ENCODE measurements around the gene FAM184B. TPM values are rescaled to one million over a fixed set of nuclear protein-coding genes. Genes with fewer than 3 reads are reported as not detected.
A peak's percentile ranks its signal among the peaks of the same experiment; 100 is the strongest.
"Not testable (repeated sequence)": the region's sequence is repeated elsewhere in the genome, so short reads cannot be mapped to it uniquely, and the experiment has no call there.

The FAM184B gene
- total and polyA plus RNA-seq, 4 donors: 2.3 to 12.3 (median 9.3) TPM

DNA sequence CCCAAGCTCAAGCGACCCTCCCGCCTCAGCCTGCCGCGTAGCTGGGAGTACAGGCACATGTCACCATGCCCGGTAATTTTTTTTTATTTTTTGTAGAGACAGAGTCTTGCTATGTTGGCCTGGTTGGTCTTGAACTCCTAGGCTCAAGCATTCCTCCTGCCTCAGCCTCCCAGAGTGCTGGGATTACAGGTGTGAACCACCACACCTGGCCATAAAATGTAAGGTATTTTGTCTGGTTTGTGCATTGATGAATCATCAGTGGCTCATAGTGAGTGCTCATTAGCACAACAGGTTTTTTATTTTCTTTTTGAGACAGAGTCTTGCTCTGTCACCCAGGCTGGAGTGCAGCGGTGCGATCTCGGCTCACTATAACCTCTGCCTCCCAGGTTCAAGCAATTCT is 122.2 kb downstream of the FAM184B start:
- not testable (repeated sequence) for DNase-seq (ENCODE audit: low read depth in 4 of 6, low spot score in 6 of 6); H3K27ac ChIP-seq (ENCODE audit: low read depth, low read length); H3K9me3 ChIP-seq (ENCODE audit: control insufficient read depth, insufficient read depth, low read length); H3K4me3 ChIP-seq (ENCODE audit: low read depth, low read length); H3K4me1 ChIP-seq (ENCODE audit: control insufficient read depth, insufficient read depth, low read length); H3K36me3 ChIP-seq (ENCODE audit: control insufficient read depth, insufficient read depth, low read length); H3K27me3 ChIP-seq (ENCODE audit: control insufficient read depth, insufficient read depth, low read length)
- 100% methylated on average over 4 of the region's 8 CpGs for WGBS (ENCODE audit: insufficient coverage)

DNA sequence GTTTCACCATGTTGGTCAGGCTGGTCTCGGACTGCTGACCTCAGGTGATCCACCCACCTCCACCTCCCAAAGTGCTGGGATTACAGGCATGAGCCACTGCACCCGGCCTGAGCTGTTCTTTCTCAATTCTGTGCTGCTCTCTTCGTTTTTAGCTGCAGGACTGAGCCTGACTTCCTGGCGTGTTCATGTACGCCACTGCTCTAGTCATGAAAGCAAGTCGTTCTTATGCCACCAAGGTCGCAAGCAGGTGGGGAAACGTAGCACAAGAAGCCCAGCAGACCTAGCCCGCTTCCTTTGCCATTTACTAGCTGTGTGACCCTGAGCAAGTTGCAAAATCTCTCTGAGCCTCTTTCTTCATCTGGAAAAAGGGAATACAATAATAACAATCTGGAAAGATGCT is 123.6 kb downstream of the FAM184B start:
- Histone ChIP-seq H3K4me3 (ENCODE audit: low read depth, low read length) (no peak overlapping the region), H3K36me3 (ENCODE audit: control insufficient read depth, insufficient read depth, low read length) (no peaks in the 10 kb centered on the region), H3K4me1 (ENCODE audit: control insufficient read depth, insufficient read depth, low read length) (no peaks in the 10 kb centered on the region), H3K27me3 (ENCODE audit: control insufficient read depth, insufficient read depth, low read length) (no peaks in the 10 kb centered on the region), H3K27ac (ENCODE audit: low read depth, low read length) (no peak overlapping the region), H3K9me3 (ENCODE audit: control insufficient read depth, insufficient read depth, low read length) (no peaks in the 10 kb centered on the region)
- no peak for DNase-seq (ENCODE audit: low read depth in 4 of 6, low spot score in 6 of 6)
- WGBS (ENCODE audit: insufficient coverage): 92% methylated on average over 9 of the region's 9 CpGs

DNA sequence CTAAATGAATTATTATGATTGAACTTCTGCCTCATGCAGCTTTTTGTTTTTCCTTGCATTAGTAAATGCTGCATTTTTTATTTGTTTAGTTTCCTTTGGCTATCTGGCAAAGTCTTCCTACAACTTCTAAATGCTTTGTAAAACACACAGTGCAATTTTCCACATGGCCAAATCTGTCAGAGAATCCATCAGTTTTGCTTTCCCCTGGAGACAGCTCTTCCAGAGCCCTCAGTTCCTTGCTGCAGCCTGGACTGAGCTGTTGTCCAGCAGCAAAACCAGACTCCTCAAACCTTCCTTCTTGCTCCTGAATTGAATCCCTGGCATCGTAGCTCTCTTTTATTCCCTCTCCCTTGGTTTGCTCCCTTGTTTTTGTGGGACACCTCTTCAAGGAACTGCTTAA is 124.3 kb downstream of the FAM184B start:
- no peak overlapping the region for H3K4me3 ChIP-seq (ENCODE audit: low read depth, low read length)
- H3K9me3 ChIP-seq (ENCODE audit: control insufficient read depth, insufficient read depth, low read length): no peaks in the 10 kb centered on the region
- no peak overlapping the region for H3K27ac ChIP-seq (ENCODE audit: low read depth, low read length)
- peak in 1 of 6 donors; percentile 34 for DNase-seq (ENCODE audit: low read depth in 4 of 6, low spot score in 6 of 6)
- 33% methylated on average over 1 of the region's 1 CpG for WGBS (ENCODE audit: insufficient coverage)
- peaks cover 6% of the 10 kb centered on the region for H3K36me3 ChIP-seq (ENCODE audit: control insufficient read depth, insufficient read depth, low read length)
- no peaks in the 10 kb centered on the region for H3K27me3 ChIP-seq (ENCODE audit: control insufficient read depth, insufficient read depth, low read length)
- no peaks in the 10 kb centered on the region for H3K4me1 ChIP-seq (ENCODE audit: control insufficient read depth, insufficient read depth, low read length)

DNA sequence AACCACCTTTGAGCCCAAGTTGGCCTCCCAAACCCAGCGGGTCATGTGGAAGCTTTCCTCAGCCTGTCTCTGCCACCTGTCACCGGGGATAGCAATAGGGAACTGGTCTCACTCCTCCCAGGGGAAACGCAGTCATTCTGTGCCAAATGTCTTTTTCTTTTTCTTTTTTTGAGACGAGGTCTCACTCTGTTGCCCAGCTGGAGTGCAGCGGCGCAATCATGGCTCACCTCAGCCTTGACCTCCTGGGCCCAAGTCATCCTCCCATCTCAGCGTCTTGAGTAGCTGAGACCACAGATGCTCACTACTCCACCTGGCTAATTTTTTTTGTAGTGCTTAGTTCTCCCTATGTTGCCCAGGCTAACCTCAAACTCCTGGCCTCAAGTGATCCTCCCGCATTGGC is 126.7 kb downstream of the FAM184B start:
- Histone ChIP-seq H3K4me3 (ENCODE audit: low read depth, low read length) (no peak overlapping the region), H3K4me1 (ENCODE audit: control insufficient read depth, insufficient read depth, low read length) (no peaks in the 10 kb centered on the region)
- 75% methylated on average over 8 of the region's 8 CpGs for WGBS (ENCODE audit: insufficient coverage)

DNA sequence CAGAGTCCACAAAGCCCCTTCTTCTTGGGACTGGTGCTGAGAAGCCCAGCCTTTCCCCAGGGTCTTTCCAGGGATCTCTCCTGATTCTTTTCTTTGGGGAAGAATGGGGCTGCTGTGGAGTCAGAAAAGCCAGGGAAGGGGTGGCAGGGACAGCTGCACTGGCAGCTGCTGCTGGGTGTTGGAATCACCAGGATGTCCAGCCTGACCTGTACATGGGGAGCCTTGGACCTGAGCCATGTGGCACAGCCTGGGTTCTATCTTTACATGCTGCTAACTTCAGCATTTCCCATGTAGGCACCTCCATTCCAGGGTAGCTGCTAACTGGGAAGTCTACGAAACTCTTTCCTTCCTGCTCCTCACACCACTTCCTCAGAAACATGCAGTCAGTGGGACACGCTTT is 131.0 kb downstream of the FAM184B start:
- DNase-seq (ENCODE audit: low read depth in 4 of 6, low spot score in 6 of 6): no peak
- no peaks in the 10 kb centered on the region for H3K9me3 ChIP-seq (ENCODE audit: control insufficient read depth, insufficient read depth, low read length)
- H3K27me3 ChIP-seq (ENCODE audit: control insufficient read depth, insufficient read depth, low read length): no peaks in the 10 kb centered on the region
- H3K4me3 ChIP-seq (ENCODE audit: low read depth, low read length): no peak overlapping the region
- H3K36me3 ChIP-seq (ENCODE audit: control insufficient read depth, insufficient read depth, low read length): peaks cover 16% of the 10 kb centered on the region
- WGBS (ENCODE audit: insufficient coverage): no CpG with 5 or more reads among the region's 2 CpGs
- no peaks in the 10 kb centered on the region for H3K4me1 ChIP-seq (ENCODE audit: control insufficient read depth, insufficient read depth, low read length)
- no peak overlapping the region for H3K27ac ChIP-seq (ENCODE audit: low read depth, low read length)

More for the DNA sequence above, 126.7 kb downstream of the FAM184B start:
- DNase-seq (ENCODE audit: low read depth in 4 of 6, low spot score in 6 of 6): no peak
- H3K27ac ChIP-seq (ENCODE audit: low read depth, low read length): no peak overlapping the region
- peaks cover 6% of the 10 kb centered on the region for H3K36me3 ChIP-seq (ENCODE audit: control insufficient read depth, insufficient read depth, low read length)
- H3K27me3 ChIP-seq (ENCODE audit: control insufficient read depth, insufficient read depth, low read length): no peaks in the 10 kb centered on the region
- H3K9me3 ChIP-seq (ENCODE audit: control insufficient read depth, insufficient read depth, low read length): no peaks in the 10 kb centered on the region

DNA sequence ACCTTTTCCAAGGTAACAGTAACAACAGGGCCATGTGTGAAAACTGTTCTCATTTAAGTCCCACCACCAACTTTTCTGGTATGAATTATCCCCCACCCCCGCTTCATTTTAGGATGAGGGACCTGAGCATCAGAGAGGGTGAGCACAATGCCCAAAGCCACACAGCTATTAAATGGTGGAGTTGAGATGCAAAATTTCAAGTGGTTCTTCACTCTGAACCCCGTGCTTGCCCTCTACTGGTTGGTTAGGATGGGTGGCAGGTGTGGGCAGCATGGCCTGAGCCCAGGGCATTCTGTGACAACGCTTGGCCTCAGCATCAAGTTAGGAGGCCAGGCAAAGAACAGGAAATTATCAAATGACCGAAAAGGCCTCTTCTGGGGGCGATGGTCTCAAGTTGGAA is 133.5 kb downstream of the FAM184B start:
- no peak for DNase-seq (ENCODE audit: low read depth in 4 of 6, low spot score in 6 of 6)
- H3K4me3 ChIP-seq (ENCODE audit: low read depth, low read length): no peak overlapping the region
- peaks cover 19% of the 10 kb centered on the region for H3K36me3 ChIP-seq (ENCODE audit: control insufficient read depth, insufficient read depth, low read length)
- no peaks in the 10 kb centered on the region for H3K27me3 ChIP-seq (ENCODE audit: control insufficient read depth, insufficient read depth, low read length)
- no peaks in the 10 kb centered on the region for H3K4me1 ChIP-seq (ENCODE audit: control insufficient read depth, insufficient read depth, low read length)
- 94% methylated on average over 3 of the region's 5 CpGs for WGBS (ENCODE audit: insufficient coverage)
- H3K27ac ChIP-seq (ENCODE audit: low read depth, low read length): no peak overlapping the region
- peaks cover 2% of the 10 kb centered on the region for H3K9me3 ChIP-seq (ENCODE audit: control insufficient read depth, insufficient read depth, low read length)

DNA sequence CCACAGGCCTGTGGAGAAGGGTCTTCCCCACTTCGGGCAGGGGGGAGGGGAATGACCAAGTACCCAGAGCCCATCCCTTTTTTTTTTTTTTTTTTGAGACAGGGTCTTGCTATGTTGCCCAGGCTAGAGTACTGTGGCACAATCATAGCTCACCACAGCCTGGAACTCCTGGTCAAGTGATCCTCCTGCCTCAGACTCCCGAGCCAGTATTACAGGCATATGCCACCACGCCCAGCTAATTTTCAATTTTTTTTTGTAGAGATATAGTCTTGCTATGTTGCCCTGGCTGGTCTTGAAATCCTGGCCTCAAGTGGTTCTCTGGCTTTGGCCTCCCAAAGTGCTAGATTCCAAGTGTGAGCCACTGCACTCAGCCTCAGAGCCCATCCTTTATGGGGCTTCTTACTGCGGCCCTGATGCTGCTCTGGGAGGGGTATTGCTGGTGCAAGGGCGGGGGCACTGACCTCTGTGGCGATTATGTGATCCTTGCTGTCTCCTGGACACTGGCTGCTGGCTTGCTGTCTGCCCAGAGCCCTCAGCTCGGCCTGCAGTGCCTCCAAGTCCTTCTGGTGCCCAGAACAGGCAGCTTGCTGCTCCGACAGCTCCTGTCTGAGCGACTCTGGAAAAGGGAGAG is 134.1 kb downstream of the FAM184B start:
- no peak for DNase-seq (ENCODE audit: low read depth in 4 of 6, low spot score in 6 of 6)
- Histone ChIP-seq H3K27me3 (ENCODE audit: control insufficient read depth, insufficient read depth, low read length) (no peaks in the 10 kb centered on the region), H3K27ac (ENCODE audit: low read depth, low read length) (no peak overlapping the region), H3K4me3 (ENCODE audit: low read depth, low read length) (no peak overlapping the region), H3K9me3 (ENCODE audit: control insufficient read depth, insufficient read depth, low read length) (peaks cover 4% of the 10 kb centered on the region), H3K36me3 (ENCODE audit: control insufficient read depth, insufficient read depth, low read length) (peaks cover 15% of the 10 kb centered on the region), H3K4me1 (ENCODE audit: control insufficient read depth, insufficient read depth, low read length) (no peaks in the 10 kb centered on the region)
- WGBS (ENCODE audit: insufficient coverage): 89% methylated on average over 6 of the region's 9 CpGs

DNA sequence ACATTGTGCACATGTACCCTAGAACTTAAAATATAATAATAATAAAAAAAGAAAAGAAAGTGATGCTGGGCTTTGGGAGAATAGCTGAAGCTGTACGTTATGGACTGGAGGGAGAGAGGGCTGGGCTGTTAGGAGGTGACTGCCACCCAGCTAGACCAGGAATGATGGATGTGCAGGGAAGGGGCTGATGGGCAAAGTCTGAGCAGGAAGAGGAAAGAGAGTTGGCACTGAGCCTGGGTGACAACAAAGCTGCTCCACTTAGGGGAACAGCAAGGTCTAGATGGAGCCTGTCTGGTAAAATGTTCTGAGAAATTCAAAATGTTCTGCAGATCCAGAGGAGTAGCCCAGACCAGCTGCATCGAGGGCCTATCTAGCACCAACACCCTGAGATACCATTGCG is 134.7 kb downstream of the FAM184B start:
- no peak for DNase-seq (ENCODE audit: low read depth in 4 of 6, low spot score in 6 of 6)
- Histone ChIP-seq H3K9me3 (ENCODE audit: control insufficient read depth, insufficient read depth, low read length) (peaks cover 4% of the 10 kb centered on the region), H3K4me3 (ENCODE audit: low read depth, low read length) (no peak overlapping the region), H3K27me3 (ENCODE audit: control insufficient read depth, insufficient read depth, low read length) (no peaks in the 10 kb centered on the region), H3K36me3 (ENCODE audit: control insufficient read depth, insufficient read depth, low read length) (peaks cover 17% of the 10 kb centered on the region), H3K4me1 (ENCODE audit: control insufficient read depth, insufficient read depth, low read length) (no peaks in the 10 kb centered on the region), H3K27ac (ENCODE audit: low read depth, low read length) (no peak overlapping the region)
- 60% methylated on average over 1 of the region's 3 CpGs for WGBS (ENCODE audit: insufficient coverage)

DNA sequence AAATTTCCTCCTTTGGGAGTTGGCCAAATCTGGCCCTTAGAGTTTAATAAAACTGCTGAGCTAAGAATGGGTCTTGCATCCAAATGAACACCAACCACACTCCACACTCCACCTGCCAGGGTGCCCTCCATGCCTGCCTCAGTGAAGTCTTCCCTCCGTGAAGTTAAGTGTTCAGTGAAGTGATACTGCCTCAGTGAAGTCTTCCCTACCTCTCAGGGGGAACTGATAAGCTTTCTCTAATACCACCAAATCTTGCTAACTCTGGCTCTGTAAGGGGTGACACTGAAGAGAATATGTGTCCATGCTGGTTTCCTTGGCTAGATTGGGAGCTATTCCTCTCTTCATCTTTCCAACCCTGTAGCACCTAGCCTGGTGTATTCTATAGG is 139.0 kb downstream of the FAM184B start:
- no peaks in the 10 kb centered on the region for H3K27me3 ChIP-seq (ENCODE audit: control insufficient read depth, insufficient read depth, low read length)
- peaks cover 27% of the 10 kb centered on the region for H3K36me3 ChIP-seq (ENCODE audit: control insufficient read depth, insufficient read depth, low read length)
- no peak overlapping the region for H3K27ac ChIP-seq (ENCODE audit: low read depth, low read length)
- no peak overlapping the region for H3K4me3 ChIP-seq (ENCODE audit: low read depth, low read length)
- H3K4me1 ChIP-seq (ENCODE audit: control insufficient read depth, insufficient read depth, low read length): no peaks in the 10 kb centered on the region
- peaks cover 4% of the 10 kb centered on the region for H3K9me3 ChIP-seq (ENCODE audit: control insufficient read depth, insufficient read depth, low read length)
- no CpG with 5 or more reads among the region's 1 CpG for WGBS (ENCODE audit: insufficient coverage)
- no peak for DNase-seq (ENCODE audit: low read depth in 4 of 6, low spot score in 6 of 6)

DNA sequence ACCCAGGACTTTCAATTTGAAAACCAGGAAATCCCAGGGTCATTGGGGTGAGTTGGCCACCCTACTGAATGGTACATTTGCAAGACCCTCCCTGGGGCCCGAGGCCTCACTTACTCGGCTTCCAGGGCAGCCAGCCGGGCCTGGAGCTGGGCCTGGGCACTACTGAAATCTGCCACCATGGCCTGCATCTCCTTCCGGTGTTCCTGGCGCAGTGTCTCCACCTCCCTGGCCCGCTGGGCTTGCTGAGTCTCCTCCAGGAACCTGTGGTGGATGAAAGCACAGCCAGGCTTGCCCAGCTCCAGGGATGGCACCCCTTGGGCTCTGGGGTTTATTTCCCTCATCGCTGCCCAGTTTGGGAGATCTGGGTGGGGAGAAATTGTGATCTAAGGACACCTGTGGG is 142.3 kb downstream of the FAM184B start:
- Histone ChIP-seq H3K27ac (ENCODE audit: low read depth, low read length) (no peak overlapping the region), H3K9me3 (ENCODE audit: control insufficient read depth, insufficient read depth, low read length) (peaks cover 4% of the 10 kb centered on the region), H3K4me1 (ENCODE audit: control insufficient read depth, insufficient read depth, low read length) (peaks cover 9% of the 10 kb centered on the region), H3K4me3 (ENCODE audit: low read depth, low read length) (no peak overlapping the region), H3K27me3 (ENCODE audit: control insufficient read depth, insufficient read depth, low read length) (no peaks in the 10 kb centered on the region), H3K36me3 (ENCODE audit: control insufficient read depth, insufficient read depth, low read length) (peaks cover 36% of the 10 kb centered on the region)
- DNase-seq (ENCODE audit: low read depth in 4 of 6, low spot score in 6 of 6): no peak
- WGBS (ENCODE audit: insufficient coverage): 90% methylated on average over 6 of the region's 7 CpGs
